ENCODE results near the gene CKMT2. TPM values are rescaled to one million over a fixed set of nuclear protein-coding genes. Genes with fewer than 3 reads are reported as not detected.

CKMT2 gene
- total RNA-seq, 3 donors from 2014 or later: 3.6 to 5.3 (median 3.7) TPM

GRCh38 chr5:81235287-81236072, 2.4 kb downstream of the CKMT2 start:
- no peak for TF ChIP-seq POLR2AphosphoS5 (IDR thresholded peaks at IDR 0.05)
- TF ChIP-seq POLR2A (IDR thresholded peaks at IDR 0.05): no peak
- no peak for TF ChIP-seq CTCF (IDR thresholded peaks at IDR 0.05)
- no peaks in the 10 kb centered on the region for H3K27me3 ChIP-seq
- no peak for DNase-seq (ENCODE audit: low spot score in 2 of 2)
- H3K36me3 ChIP-seq: no peaks in the 10 kb centered on the region
- H3K4me1 ChIP-seq: no peaks in the 10 kb centered on the region
- no peaks in the 10 kb centered on the region for H3K9me3 ChIP-seq
- intact Hi-C loops (cut with DNase I; ENCODE audit: low total_unique reads): no loop called here
- no peak overlapping the region for H3K4me3 ChIP-seq
- H3K27ac ChIP-seq: peak overlapping the region in 1 of 2 donors; percentile 30

GRCh38 chr5:81238460-81238859, 5.3 kb downstream of the CKMT2 start:
- no peak overlapping the region for H3K4me3 ChIP-seq
- no peaks in the 10 kb centered on the region for H3K9me3 ChIP-seq
- no peaks in the 10 kb centered on the region for H3K27me3 ChIP-seq
- no peaks in the 10 kb centered on the region for H3K4me1 ChIP-seq
- TF ChIP-seq POLR2A (IDR thresholded peaks at IDR 0.05) (no peak), CTCF (IDR thresholded peaks at IDR 0.05) (no peak), POLR2AphosphoS5 (IDR thresholded peaks at IDR 0.05) (no peak)
- DNase-seq (ENCODE audit: low spot score in 2 of 2): no peak
- H3K27ac ChIP-seq: no peak overlapping the region
- no peaks in the 10 kb centered on the region for H3K36me3 ChIP-seq
- intact Hi-C loops (cut with DNase I; ENCODE audit: low total_unique reads): no loop called here

DNA sequence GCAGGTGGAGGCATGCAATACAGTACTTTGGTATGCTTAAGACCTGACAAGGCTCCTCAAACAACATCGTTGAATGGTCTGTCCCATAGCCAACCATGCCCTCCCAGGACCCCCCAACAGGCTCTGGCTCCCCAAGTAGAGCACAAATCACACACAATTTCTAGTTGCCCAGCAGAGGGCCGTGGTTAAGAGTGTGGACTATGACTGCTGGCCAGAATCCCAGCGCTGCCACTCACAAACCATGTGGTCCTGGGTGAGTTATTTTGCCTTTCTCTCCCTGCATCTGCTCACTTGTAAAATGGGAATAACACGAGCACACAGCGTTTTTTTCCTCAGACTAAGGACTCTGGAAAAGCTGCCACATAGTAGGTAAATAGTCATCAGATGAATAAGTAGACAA, 6.5 kb downstream of the CKMT2 start:
- intact Hi-C loops (cut with DNase I; ENCODE audit: low total_unique reads): no loop called here
- Histone ChIP-seq H3K27ac (no peak overlapping the region), H3K4me3 (no peak overlapping the region), H3K36me3 (no peaks in the 10 kb centered on the region), H3K4me1 (no peaks in the 10 kb centered on the region), H3K9me3 (no peaks in the 10 kb centered on the region), H3K27me3 (no peaks in the 10 kb centered on the region)
- DNase-seq (ENCODE audit: low spot score in 2 of 2): no peak
- TF ChIP-seq CTCF (IDR thresholded peaks at IDR 0.05) (no peak), POLR2AphosphoS5 (IDR thresholded peaks at IDR 0.05) (no peak), POLR2A (IDR thresholded peaks at IDR 0.05) (no peak)

GRCh38 chr5:81241001-81241400, 7.9 kb downstream of the CKMT2 start:
- no peaks in the 10 kb centered on the region for H3K9me3 ChIP-seq
- intact Hi-C loops (cut with DNase I; ENCODE audit: low total_unique reads): no loop called here
- no peaks in the 10 kb centered on the region for H3K36me3 ChIP-seq
- no peaks in the 10 kb centered on the region for H3K27me3 ChIP-seq
- H3K4me1 ChIP-seq: no peaks in the 10 kb centered on the region
- H3K27ac ChIP-seq: no peak overlapping the region
- DNase-seq (ENCODE audit: low spot score in 2 of 2): no peak
- no peak overlapping the region for H3K4me3 ChIP-seq
- no peak for TF ChIP-seq POLR2A (IDR thresholded peaks at IDR 0.05)
- TF ChIP-seq CTCF (IDR thresholded peaks at IDR 0.05): no peak
- TF ChIP-seq POLR2AphosphoS5 (IDR thresholded peaks at IDR 0.05): no peak

DNA sequence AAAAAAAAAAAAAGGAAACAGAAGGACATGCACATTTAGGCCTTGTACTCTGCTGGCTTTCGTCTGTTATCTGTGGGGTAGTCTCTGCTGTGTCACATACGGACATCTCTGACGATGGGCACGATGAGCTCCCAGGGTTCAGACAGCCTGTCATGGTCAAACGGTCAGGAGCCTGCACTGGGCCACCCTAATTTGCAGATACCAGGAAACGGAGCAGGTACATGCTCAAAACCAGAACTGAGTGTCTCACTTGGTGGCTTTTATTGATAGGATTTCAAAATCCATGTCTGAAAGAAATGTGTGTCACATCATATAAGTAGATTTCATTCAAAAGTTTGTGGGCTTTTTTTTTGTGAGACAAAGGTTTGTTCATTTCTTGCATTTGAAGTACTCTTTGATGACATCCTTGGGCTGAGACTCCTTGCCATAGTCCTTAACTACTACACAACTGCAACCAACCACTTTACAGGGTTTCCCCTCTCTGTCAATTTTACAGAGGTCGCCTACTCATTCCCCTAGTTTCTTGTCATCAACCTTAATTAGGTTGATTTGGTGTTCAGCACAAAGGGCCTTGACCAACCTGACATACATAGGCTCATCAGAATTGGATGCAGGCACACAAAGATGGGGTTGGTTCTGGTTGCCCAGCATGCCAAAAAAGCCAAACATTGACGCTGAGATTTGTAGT, 9.0 kb downstream of the CKMT2 start:
- Histone ChIP-seq H3K27me3 (no peaks in the 10 kb centered on the region), H3K27ac (no peak overlapping the region), H3K36me3 (no peaks in the 10 kb centered on the region), H3K4me3 (no peak overlapping the region), H3K9me3 (no peaks in the 10 kb centered on the region), H3K4me1 (no peaks in the 10 kb centered on the region)
- DNase-seq (ENCODE audit: low spot score in 2 of 2): no peak
- intact Hi-C loops (cut with DNase I; ENCODE audit: low total_unique reads): no loop called here
- TF ChIP-seq CTCF (IDR thresholded peaks at IDR 0.05) (no peak), POLR2A (IDR thresholded peaks at IDR 0.05) (no peak), POLR2AphosphoS5 (IDR thresholded peaks at IDR 0.05) (no peak)

Measured in breast epithelium (tissue), 4 donors.